Panc1 (cell line): ENCODE results near the gene KCP.

Experiments
- CTCF ChIP-seq: fragments of 450-650 bp; IDR thresholded peaks from 2 replicates; pipeline ENCODE4 v1.5.1; 2017; ENCODE audit warnings: mild to moderate bottlenecking
- POLR2AphosphoS5 ChIP-seq: IDR thresholded peaks from 2 replicates; pipeline ENCODE4 v1.6.1; 2012; ENCODE audit warnings: mild to moderate bottlenecking, low read depth, low read length, moderate library complexity
- SIN3A ChIP-seq: IDR thresholded peaks from 2 replicates; pipeline ENCODE4 v1.6.1; 2012; ENCODE audit warnings: low read depth, mild to moderate bottlenecking, low read length, moderate library complexity, borderline replicate concordance; ENCODE audit not compliant: insufficient read depth
- TCF7L2 ChIP-seq: IDR thresholded peaks from 2 replicates; pipeline ENCODE4 v1.6.1; 2011; ENCODE audit warnings: mild to moderate bottlenecking, low read depth, low read length, inconsistent platforms
- TF ChIP-seq, protein P1 (sequence below), 2 experiments: IDR thresholded peaks; 2 replicates each; pipeline ENCODE4 v1.6.1; 2011 to 2012; ENCODE audit warnings: low read depth in 2 of 2, control low read depth in 1 of 2, low read length in 1 of 2, mild to moderate bottlenecking in 1 of 2, moderate library complexity in 1 of 2; ENCODE audit not compliant: insufficient read depth in 1 of 2

- no peak for TF ChIP-seq CTCF
- TF ChIP-seq, protein P1, sequence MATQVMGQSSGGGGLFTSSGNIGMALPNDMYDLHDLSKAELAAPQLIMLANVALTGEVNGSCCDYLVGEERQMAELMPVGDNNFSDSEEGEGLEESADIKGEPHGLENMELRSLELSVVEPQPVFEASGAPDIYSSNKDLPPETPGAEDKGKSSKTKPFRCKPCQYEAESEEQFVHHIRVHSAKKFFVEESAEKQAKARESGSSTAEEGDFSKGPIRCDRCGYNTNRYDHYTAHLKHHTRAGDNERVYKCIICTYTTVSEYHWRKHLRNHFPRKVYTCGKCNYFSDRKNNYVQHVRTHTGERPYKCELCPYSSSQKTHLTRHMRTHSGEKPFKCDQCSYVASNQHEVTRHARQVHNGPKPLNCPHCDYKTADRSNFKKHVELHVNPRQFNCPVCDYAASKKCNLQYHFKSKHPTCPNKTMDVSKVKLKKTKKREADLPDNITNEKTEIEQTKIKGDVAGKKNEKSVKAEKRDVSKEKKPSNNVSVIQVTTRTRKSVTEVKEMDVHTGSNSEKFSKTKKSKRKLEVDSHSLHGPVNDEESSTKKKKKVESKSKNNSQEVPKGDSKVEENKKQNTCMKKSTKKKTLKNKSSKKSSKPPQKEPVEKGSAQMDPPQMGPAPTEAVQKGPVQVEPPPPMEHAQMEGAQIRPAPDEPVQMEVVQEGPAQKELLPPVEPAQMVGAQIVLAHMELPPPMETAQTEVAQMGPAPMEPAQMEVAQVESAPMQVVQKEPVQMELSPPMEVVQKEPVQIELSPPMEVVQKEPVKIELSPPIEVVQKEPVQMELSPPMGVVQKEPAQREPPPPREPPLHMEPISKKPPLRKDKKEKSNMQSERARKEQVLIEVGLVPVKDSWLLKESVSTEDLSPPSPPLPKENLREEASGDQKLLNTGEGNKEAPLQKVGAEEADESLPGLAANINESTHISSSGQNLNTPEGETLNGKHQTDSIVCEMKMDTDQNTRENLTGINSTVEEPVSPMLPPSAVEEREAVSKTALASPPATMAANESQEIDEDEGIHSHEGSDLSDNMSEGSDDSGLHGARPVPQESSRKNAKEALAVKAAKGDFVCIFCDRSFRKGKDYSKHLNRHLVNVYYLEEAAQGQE (IDR thresholded peaks at IDR 0.05; ENCODE audit: insufficient read depth in 1 of 2, low read depth in 2 of 2, low read length in 1 of 2), result no peak
- no peak for TF ChIP-seq SIN3A
- no peak for TF ChIP-seq POLR2AphosphoS5
- no peak for TF ChIP-seq TCF7L2
Observed at GRCh38 chr7:128827248-128827958, 83.1 kb downstream of the KCP start.
